Medulla oblongata (tissue), 1 donor: ENCODE results near the gene ARRDC1.

Experiments used
- DNase-seq: peaks from one replicate; pipeline ENCODE4 v3.0.0-alpha.2; 2015; ENCODE audit errors: extremely low spot score

The ARRDC1 gene

DNA sequence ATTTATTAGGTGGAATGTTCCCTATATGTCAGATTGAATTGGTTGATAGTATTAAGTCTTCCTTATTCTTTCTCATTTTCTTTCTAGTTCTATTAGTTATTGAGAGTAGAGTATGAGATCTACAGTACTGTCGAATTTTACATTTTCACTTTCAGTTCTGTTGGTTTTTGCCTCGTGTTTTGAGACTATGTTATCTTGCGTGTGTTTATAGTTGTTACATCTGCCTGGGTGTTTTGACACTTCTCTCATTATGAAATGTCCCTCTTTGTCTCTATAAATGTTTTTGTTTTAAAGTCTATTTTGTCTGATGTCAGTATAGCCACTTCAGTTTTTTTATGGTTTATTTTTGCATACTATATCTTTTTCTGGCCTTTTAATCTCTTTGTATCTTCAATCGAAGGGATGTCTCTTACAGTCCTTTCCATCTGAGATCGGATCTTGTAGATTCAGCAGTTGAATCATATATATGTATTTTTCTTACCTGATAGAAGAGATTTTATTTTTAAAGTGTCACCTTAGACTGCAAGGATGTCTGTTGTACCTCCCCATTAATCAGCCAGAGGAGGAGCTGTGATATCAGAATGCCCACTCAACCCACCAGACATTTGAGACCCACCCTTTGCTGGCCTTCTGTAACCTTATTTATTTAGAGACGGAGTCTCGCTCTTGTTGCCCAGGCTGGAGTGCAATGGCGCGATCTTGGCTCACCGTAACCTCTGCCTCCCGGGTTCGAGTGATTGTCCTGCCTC is 34.0 kb downstream of the ARRDC1 start:
- DNase-seq: no peak

DNA sequence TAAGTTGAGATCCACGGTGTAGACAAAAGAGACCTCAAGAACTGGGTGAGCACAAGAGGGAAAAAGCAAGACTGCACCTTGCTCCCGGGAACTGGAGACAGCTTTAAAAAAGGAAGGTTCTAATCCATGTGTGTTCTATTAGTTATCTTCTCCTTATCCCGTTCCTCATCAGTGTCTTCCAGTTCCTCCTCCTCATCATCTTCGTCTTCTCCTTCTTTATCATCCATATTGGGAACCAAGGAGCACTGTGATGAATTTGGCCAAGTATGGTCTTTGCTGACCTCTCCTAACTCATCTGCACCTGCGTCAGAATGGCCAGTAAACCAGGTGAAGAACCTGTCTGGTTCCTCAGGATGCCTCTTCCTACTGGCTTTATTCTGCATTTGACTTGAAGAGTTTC is 35.4 kb downstream of the ARRDC1 start:
- no peak for DNase-seq

DNA sequence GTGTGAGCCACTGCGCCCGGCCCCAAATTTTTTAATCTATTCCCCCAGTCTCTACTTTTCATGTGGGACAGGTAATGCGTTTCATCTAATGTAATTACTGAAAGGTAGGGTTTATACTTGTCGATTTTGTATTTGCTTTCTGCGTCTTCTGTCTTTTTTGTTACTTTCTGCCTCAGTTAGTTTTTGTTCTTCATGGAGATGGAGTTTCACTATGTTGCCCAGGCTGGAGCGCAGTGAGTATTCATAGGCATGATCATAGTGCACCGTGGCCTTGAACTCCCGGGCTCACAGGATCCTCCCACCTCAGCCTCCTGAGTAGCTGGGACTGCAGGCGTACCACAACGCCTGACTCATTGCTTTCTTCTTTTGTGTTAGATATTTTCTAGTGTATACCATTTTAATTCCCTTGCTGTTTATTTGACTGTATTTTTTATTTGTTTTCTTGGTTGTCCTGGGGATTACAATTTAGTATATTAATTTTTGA is 36.7 kb downstream of the ARRDC1 start:
- no peak for DNase-seq

DNA sequence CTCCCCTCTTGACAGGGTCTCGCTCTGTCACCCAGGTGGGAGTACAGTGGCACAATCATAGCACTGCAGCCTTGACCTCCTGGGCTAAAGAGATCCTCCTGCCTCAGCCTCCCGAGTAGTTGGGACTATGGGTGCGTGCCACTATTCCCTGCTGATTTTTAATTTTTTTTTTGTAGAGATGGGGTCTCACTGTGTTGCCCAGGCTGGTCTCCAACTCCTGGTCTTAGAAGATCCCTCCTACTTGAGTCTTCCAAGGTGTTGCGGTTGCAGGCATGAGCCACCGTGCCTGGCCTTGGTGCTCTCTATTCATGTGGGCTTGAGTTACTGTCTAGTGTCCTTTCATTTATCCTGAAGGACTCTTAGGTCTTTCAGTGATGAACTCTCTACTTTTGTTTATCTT is 37.4 kb downstream of the ARRDC1 start:
- DNase-seq: no peak

DNA sequence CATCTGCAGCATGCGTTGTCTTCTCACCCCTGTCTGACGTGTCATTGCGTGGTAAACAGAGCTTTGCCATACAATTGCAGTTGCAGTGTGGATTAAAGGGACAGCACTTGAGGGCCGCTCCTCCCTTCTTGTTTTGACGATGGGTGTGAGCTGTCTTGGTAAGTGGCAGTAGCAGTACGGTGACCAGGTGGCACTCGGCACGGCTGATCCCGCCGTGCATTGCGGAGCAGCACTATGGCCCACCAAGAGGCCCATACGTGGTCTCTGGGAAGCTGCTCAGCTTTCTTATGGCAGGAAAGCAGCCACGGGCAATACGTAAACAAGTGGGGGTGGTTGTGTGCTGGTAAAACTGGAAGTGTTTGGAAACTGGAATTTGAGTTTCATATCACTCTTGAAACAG is 38.4 kb downstream of the ARRDC1 start:
- no peak for DNase-seq

DNA sequence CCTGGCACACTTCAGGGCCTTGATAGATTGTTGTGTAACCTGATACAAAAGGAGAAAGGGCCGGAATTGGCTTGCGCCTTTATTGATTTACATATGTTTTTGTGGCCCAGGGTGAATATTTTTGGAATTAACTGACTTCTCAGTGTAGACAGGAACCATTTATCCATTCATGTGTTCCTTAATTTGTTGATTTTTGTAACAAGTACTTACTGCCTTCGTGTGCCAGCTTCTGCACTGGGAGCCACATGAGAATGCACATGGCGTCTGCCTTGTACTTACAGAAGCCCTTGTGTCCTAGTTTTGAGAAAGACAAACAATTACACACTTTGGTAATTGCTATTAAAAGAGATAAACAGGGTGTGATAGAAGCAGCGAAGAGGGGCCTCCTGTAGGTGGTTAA is 39.7 kb downstream of the ARRDC1 start:
- DNase-seq: no peak

DNA sequence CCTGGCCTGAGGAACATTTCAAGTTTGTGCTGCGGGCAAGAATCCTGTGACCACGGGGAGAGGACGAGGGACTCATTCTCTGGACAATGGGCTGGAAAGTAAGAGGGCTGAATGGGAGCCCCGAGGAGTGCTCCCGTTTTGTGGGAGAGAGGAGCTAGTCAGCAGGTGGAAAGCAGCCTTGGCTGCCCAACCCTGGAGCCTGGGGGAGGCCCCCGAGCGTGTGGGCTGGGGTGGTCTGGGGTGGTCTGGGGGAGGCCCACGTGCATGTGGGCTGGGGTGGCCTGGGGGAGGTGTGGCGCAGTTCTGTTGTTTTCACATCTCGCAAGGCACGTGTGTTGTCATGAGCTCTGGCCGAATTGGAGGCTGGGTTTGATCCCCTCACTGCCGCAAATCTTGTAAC is 40.9 kb downstream of the ARRDC1 start:
- DNase-seq: no peak

DNA sequence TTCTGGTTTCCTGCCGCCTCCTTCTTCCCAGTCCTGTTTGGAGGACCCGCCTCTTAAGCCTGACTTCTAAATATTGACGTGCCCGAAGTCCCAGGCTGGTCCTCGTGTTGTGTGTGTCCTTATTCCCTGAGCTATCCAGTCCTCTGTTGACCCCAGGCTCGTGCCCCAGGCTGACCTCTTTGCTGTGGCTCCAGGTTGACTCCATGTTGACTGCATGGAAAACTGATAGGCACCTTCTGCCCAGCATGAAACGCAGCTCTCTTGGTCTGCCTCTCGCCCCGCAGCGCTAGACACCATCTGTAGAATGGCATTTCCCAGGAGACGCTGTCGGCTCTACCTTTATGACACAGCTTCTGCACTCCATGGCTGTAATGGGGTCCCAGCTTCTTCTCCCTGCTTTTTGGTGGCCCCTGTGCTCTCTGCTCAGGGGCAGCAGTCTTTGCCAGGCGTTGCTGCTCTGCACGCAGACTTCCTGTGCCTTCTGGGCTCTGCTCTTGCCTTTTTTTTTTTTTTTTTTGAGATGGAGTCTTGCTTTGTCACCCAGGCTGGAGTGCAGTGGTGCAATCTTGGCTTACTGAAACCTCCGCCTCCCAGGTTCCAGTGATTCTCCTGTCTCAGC is 41.7 kb downstream of the ARRDC1 start:
- no peak for DNase-seq

DNA sequence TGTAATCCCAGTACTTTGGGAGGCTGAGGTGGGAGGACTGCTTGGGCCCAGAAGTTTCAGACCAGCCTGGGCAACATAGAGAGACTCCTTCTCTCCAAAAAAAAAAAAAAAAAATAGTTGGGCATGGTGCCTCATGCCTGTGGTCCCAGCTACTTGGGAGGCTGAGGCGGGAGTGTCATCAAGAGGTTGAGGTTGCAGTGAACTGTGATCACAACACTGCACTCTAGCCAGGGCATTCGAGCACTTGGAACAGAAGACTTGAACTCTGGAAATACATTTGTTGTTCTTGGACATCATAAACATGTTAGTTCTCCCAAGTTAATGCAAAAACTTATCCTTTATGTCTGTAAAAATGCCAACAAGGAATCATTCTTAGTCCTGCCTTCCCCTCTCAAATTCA is 42.9 kb downstream of the ARRDC1 start:
- no peak for DNase-seq

DNA sequence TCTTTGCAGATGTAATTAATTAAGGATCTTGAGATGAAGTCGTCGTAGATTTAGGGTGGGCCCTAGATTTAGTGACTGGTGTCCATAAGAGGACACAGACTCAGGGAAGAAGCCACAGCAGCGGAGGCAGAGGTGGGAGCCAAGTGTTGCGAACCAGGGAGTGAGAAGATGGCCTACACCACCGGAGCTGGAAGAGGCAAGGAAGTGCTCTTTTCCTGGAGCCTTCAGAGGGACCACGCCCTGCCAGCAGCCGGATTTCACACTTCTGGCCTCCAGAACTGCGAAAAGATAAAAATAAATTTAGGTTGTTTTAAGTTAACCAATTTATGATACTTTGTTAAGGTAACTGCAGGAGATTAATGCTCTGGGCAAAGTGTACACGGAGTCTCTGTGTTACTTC is 44.1 kb downstream of the ARRDC1 start:
- no peak for DNase-seq

DNA sequence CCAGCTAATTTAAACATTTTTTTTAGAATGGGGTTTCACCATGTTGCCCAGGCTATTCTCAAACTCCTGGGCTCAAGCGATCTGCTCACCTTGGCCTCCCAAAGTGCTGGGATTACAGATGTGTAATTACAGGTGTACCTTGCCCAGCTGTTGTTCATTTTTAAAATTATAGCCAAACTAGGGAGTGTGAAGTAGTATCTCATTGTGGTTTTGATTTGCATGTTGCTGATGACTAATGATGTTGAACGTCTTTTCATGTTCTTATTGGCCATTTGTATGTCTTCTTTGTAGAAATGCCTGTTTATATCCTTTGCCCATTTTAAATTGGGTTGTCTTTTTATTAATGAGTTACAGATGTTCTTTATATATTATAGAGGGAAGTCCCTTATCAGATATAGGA is 44.8 kb downstream of the ARRDC1 start:
- no peak for DNase-seq

DNA sequence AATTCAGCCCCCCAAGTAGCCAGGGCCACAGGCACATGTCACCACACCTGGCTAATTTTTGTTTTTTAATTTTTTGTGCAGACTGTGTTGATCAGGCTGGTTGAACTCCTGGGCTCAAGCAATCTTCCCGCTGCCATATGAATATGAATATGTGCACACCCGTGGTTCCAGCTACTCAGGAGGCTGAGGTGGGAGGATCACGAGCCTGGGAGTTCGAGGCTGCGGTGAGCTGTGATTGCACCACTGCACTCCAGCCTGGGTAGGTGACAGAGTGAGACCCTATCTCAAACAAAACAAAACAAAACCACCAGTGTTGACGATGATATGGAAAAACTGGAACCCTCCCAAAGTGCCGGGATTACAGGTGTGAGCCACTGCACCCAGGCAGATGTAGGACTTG is 45.3 kb downstream of the ARRDC1 start:
- DNase-seq: no peak

DNA sequence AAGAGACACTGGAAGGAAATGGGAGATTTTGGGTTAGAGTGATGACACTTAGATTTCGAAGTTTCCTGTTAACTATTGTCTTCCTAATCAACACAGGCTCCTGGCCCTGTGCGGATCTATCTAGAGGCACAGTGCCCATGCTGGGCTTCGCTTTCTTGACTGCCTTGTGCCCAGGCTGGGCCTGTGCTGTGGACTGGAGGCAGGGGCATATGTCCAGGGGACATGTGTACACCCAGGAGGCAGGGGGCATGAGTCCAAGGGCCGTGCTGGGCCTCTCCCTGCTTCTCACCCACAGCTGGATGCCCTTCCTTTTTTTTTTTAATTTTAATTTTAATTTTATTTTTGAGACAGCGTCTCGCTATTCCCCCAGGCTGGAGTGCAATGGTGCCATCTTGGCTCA is 50.9 kb downstream of the ARRDC1 start:
- DNase-seq: no peak

DNA sequence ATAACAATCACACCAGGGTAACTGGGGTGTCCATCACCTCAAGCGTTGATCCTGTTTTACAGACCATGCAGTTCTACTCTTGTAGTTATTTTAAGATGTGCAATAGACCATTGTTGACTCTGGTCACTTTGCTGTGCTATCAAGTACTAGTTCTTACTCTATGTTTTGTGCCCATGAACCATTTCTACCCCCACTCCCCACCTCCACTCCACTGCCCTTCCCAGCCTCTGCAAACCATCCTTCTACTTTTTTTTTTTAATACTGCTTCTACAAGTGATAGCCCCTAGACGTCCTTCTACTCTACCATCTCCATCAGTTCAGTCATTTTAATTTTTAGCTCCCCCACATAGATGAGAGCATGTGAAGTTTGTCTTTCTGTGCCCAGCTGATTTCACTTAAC is 52.1 kb downstream of the ARRDC1 start:
- DNase-seq: no peak

DNA sequence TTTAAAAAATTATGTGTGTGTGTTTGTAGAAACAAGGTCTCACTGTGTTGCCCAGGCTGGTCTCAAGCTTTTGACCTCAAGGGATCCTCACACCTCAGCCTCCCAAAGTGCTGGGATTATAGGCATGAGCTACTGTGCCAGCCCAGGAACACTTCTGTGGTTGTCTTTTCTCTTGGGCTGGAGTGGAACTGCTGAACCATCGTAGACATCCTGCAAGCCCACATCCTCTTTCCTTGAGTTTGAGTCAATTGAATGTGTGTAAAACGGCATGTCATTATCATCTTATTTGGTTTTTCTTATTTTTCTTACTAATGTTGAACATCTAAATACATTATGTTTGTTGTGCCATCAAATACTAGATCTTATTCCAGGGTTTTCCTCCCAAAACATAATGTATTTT is 53.3 kb downstream of the ARRDC1 start:
- DNase-seq: no peak

DNA sequence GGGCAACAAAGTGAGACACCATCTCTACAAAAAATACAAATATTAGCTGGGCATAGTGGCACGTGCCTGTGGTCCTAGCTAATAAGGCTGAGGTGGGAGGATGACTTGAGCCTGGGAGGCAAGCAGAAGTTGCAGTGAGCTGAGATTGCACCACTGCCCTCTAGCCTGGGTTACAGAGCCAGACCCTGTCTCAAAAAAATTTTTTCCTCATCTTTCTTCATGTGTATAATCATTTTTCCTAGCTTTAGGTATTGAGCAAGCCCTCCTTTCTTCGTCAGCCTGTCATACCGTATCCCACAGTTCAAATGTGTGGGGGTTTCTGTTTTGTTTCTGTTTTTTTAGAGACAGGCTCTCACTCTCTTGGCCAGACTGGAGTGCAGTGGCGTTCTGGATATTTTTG is 54.7 kb downstream of the ARRDC1 start:
- no peak for DNase-seq

DNA sequence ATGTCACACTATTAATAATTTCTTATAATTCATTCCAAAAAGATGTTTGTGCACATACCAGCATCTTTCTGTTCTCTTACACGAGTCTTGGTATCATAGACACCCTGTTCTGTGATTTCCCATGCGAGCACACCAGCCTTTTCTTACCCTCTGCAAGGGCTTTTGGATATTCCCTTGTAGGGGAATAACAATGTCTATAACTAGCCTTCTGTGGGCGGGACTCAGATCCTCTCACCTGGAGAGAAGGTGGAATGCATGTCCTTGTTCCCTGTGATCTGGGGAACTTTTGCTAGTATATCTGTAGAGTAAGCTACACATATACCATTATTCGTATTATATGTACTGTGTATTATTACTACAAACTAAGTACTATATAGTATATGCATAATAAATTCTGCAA is 58.1 kb downstream of the ARRDC1 start:
- no peak for DNase-seq

DNA sequence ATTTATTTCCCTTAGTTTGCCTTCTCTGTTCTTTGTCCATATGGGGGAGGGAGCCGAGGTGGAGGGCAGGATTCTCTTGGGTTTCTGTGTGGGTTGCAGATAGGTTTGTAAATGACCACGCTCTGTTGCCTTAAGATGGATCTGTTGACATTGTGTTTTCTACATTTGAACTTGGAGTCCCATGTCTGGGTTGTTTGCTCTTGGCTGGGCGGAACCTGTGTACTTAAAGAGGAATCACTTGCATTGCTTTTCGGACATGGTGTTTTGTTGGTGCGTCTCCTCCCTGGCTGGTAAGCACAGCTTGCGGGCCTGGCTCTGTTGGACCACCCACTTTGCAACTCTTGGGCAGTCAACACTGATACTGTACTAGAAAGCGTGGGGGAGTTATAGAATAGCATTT is 59.2 kb downstream of the ARRDC1 start:
- no peak for DNase-seq
